Activated CD8-positive, alpha-beta memory T cell treated with anti-CD3 and anti-CD28 coated beads, Interleukin-2, amount 50 U/mL, for 48 hours (primary cell): ENCODE measurements around the gene HLA-DOA.

Experiments
- DNase-seq: peaks from one replicate; pipeline ENCODE4 v3.0.0-alpha.2; 2020

The HLA-DOA gene

GRCh38 chr6:33008944-33009861 lies at the start of gene HLA-DOA:
TSS of gene HLA-DOA (minus strand) at chr6:33009591.
- peak; percentile 70 for DNase-seq

GRCh38 chr6:33057222-33058150 lies 48.1 kb upstream of the HLA-DOA start:
- DNase-seq: no peak

GRCh38 chr6:33053230-33053629 lies 43.8 kb upstream of the HLA-DOA start:
- DNase-seq: no peak

- DNase-seq: no peak
Measured at GRCh38 chr6:33052627-33053026, 43.2 kb upstream of the HLA-DOA start.

- no peak for DNase-seq
Measured at GRCh38 chr6:33050014-33050810, 40.8 kb upstream of the HLA-DOA start.

GRCh38 chr6:33049323-33050013 lies 40.1 kb upstream of the HLA-DOA start:
- no peak for DNase-seq

GRCh38 chr6:33040157-33040556 lies 30.8 kb upstream of the HLA-DOA start:
- no peak for DNase-seq

GRCh38 chr6:33036535-33036934 lies 27.1 kb upstream of the HLA-DOA start:
- no peak for DNase-seq

- DNase-seq: no peak
Measured at GRCh38 chr6:33034554-33034953, 25.2 kb upstream of the HLA-DOA start.

GRCh38 chr6:33030245-33030644 lies 20.9 kb upstream of the HLA-DOA start:
- no peak for DNase-seq

- no peak for DNase-seq
Measured at GRCh38 chr6:33029328-33030184, 20.2 kb upstream of the HLA-DOA start.

- no peak for DNase-seq
Measured at GRCh38 chr6:33028220-33028849, 18.9 kb upstream of the HLA-DOA start.

- no peak for DNase-seq
Measured at GRCh38 chr6:33024521-33024920, 15.1 kb upstream of the HLA-DOA start.

GRCh38 chr6:33023536-33023935 lies 14.1 kb upstream of the HLA-DOA start:
- DNase-seq: no peak

GRCh38 chr6:33021917-33022316 lies 12.5 kb upstream of the HLA-DOA start:
- no peak for DNase-seq

GRCh38 chr6:33019372-33019771 lies 10.0 kb upstream of the HLA-DOA start:
- DNase-seq: no peak

- DNase-seq: no peak
Measured at GRCh38 chr6:33018904-33019303, 9.5 kb upstream of the HLA-DOA start.

- no peak for DNase-seq
Measured at GRCh38 chr6:33018418-33018817, 9.0 kb upstream of the HLA-DOA start.

GRCh38 chr6:33017694-33018353 lies 8.4 kb upstream of the HLA-DOA start:
- no peak for DNase-seq

- DNase-seq: no peak
Measured at GRCh38 chr6:33017018-33017417, 7.6 kb upstream of the HLA-DOA start.
